ENCODE results near the gene COX6B2.

The COX6B2 gene

DNA sequence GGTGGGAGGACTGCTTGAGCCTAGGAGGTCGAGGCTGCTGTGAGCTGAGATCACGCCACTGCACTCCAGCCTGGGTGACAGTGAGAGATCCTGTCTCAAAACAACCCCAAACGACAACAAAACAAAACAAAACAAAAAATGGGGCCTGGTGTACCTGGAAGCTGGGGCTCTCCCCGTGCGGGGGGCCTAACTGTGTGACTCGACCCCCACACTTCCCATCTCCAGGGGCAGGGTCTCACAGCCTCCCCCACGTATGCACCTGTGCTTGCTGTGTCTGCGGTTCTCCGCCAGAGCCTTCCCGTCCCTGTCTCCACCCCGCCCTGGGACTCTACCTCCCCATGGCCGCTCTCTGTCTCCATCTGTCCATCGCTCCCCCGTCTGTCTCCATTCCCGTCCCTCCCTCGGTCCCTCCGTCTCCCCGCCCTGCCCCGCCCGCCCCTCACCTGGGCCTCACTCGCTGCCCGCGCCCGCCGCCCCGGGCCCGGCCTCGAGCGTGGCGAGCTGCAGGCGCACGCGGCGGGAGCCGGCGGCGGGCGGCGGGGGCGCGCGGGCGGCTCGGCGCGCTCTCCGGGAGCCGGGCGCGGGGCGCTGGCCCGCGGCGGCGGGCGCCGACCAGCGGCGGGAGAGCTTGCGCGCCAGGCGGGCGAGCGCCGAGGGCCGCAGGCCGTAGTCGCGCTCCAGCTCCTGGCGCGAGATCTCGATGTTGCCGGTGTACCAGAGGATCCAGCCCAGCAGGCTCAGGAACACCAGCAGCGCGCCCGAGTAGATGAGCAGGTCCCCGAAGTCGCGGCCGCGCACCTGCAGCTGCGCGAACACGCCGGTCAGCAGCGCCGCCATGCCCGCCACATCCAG lies 29.0 kb upstream of the COX6B2 start:
- DNase-seq (ENCODE audit: low spot score), result peak; percentile 67

DNA sequence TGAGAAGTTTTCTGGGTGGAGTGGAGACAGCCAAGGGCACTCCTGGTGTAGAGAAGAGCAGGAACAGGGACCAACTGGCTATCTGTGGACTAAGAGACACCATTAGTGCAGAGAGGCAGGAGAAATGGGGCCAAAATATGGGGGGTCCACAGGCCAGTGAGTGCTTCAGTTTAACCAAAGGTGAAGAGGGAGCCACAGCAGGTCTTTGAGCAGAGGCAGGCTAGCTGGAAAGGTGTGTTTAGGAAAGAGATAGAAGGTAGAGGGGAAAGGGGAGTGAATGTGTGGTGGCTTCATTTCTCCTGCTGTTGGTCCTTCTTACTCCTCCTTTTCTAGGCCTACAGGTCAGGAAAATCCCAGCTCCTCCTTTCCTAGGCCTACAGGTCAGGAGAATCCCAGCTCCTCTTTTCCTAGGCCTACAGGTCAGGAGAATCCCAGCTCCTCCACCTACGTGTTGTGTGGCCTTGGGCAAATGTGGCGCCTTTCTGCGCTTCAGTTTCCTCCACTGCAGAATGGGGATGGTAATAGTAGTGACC lies 28.1 kb upstream of the COX6B2 start:
- DNase-seq (ENCODE audit: low spot score), result no peak

DNA sequence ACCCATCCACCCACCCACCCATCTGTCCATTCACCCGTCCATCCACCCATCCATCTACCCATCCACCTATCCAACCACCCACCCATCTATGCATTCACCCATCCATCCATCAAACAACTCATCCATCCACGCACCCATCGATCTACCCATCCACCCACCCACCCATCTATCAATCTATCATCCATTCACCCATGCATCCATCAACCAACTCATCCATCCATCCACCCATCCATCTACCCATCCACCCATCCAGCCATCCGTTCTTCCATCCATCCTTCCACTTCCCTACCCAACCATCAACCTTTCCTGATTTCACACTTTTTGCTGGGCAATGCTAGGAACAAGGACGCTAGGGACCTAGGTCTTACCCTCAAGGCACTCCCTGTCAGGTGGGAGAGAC lies 27.5 kb upstream of the COX6B2 start:
- no peak for DNase-seq (ENCODE audit: low spot score)

DNA sequence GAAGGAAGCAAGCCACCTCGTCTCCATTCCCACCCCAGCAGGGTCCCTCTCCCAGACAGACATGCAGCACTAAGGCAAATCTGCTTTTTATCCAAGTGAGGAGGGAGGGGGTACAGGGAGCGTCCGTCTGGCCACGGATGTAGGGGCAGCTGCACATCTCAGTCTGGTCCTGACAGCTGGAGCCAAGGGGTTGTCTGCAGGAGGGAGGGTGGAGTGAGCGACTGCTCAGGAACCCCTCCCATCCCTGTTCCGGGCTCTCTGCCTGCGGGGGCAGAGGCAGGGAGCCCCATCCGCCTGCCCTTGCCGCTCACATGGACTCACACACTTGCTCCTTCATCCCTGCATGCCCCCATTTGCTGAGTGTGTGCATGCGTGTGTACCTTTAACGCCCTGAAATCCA lies 24.7 kb upstream of the COX6B2 start:
- DNase-seq (ENCODE audit: low spot score), result no peak

DNA sequence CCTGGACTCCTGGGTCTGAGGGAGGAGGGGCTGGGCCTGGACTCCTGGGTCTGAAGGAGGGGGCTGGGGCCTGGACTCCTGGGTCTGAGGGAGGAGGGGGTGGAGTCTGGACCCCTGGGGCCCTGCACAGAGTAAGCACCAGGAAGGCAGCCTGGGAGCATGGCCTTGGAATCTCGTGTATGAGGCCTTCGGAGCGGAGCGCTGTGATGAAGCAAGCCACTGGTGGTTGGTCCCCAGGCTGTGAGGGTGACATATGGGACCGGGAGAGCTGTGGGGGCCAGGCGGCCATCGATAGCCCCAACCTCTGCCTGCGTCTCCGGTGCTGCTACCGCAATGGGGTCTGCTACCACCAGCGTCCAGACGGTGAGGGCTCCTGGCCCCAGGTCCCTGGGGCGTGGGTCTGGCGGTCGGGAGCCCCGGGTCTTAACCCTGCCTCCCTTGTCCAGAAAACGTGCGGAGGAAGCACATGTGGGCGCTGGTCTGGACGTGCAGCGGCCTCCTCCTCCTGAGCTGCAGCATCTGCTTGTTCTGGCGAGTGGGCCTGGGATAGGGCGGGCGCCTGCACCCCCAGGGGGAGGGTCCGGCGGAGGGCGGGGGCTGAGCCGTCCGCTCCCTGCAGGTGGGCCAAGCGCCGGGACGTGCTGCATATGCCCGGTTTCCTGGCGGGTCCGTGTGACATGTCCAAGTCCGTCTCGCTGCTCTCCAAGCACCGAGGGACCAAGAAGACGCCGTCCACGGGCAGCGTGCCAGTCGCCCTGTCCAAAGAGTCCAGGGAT lies 23.0 kb upstream of the COX6B2 start:
- no peak for DNase-seq (ENCODE audit: low spot score)

DNA sequence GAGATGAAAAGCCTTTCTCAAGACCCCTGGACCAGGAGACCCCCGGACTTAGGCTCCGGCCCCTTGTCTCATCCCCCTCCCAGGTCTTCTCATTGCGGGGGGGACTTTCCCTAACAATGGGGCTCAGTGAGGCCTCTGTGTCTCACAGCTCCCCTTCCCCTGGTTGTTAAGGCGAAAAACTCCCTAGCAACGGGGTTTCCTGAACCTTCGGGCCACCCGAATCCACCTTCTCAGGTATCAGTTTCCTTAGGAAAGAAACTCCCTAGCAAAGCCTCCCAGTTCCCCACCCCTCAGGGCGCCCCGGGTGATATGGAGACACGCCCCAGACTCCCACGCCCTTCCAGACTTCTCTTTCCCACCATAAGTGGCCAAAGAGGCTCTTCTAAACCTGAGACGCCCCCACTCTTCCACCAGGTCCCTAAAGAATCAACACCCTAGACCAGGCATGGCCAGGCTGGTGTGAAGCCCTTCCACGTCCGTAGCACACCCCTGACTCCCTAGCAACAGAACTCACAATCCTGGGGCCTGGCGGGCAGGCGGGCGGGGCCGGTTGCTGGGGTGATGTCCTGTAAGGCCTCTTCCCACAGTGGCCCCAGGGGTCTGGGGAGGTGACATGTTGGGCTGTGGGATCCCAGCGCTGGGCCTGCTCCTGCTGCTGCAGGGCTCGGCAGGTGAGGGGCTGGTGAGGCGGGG lies 21.9 kb upstream of the COX6B2 start, which contains the start of gene TMEM190:
TMEM190 (plus strand) TSS at position 586 of the 693 bp plus-strand sequence; CDS start at position 614, 28 bp downstream.
- DNase-seq (ENCODE audit: low spot score), result no peak

DNA sequence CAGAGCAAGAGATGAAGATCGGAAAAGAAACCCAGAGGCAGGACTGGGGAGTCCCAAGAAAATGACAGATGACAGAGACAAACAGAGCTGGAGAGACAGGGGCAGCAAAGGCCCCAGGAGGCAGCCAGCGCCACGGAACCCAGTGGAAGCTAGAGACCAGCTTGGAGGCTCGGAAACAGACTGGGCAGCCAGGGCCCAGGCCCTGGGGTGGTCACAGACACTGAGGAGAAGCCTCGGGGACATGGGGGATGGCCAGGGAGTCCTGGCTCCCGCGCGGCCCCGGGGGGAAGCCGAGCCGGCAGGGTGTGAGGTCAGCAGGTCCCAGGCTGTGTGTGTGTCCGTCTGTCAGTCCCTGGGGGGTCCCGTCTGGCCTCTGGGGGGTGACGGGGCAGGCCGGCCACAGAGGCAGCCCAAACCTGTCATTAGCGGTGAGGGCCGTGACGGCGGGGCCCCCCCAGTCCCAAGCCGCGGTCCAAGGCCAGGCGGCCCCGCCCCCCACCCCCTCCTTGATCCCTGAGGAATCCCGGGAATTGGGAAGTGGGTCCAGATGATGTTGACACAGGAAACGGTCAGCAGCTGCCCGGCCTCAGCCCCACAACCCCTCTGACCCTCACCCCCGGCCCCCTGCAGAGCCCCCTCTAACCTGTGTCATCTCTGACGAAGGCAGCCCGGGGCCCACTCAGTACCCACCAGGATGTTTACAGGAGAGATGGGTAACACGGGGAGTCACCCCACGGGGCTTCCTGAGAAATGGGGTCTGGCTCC lies 19.7 kb upstream of the COX6B2 start:
- no peak for DNase-seq (ENCODE audit: low spot score)

DNA sequence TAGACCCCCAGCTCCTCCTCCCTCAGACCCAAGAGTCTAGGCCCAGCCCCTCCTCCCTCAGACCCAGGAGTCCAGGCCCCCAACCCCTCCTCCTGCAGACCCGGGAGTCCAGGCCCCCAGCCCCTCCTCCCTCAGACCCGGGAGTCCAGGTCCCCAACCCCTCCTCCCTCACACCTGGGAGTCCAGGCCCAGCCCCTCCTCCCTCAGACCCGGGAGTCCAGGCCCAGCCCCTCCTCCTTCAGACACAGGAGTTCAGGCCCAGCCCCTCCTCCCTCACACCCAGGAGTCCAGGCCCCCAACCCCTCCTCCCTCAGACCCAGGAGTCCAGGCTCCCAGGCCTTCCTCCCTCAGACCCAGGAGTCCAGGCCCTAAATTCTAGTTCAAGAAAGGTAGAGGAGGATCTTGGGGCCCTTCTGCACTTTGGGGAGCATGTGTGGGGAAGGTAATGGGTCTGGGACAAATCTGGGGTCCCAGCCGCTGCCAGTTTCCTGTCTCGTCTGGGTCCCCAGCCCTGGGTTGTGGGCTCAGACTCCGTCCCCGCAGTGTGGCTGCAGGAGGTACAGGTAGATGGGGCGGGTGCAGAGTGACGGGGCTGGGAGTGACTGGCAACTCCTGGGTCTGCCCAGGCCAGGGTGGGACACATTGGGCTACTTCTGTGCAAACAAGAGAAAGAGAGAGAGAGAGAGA lies 18.9 kb upstream of the COX6B2 start:
- DNase-seq (ENCODE audit: low spot score), result no peak

DNA sequence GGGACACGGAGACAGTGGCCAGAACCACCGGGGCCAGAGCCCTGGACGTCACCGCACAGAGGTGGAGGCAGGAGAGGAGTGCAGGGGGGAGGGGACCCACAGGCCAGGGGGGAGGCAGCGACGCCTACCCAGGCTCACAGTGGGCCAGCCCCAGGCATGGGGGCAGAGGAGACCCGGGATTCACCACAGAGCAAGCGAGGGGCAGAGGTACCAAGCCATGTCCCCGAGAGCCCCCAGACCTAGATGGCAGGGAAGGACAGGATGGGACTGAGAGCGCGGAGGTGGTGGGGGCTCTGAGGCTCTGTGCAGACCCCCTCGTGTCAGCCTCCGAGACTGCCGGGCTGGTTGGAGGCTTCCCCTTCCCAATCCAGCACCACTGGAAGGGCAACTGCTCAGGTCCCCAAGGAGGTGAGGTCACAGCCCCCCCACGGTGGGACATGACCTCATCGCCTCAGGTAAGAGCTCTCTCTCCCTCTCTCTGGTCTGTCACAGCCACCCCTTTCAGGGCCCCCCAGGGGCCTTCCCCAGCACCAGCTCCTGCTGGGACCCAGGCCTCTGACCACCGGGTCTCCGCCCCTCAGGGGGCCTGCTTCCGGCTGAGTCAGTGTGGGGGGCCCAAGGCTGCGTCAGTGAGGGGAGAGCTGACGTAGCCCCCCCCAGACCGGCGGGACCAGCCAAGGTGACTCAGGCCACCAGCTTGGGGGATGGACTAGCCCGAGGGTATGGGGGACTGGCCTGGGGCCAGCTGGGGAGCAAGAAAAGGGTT lies 18.0 kb upstream of the COX6B2 start:
- DNase-seq (ENCODE audit: low spot score), result no peak

DNA sequence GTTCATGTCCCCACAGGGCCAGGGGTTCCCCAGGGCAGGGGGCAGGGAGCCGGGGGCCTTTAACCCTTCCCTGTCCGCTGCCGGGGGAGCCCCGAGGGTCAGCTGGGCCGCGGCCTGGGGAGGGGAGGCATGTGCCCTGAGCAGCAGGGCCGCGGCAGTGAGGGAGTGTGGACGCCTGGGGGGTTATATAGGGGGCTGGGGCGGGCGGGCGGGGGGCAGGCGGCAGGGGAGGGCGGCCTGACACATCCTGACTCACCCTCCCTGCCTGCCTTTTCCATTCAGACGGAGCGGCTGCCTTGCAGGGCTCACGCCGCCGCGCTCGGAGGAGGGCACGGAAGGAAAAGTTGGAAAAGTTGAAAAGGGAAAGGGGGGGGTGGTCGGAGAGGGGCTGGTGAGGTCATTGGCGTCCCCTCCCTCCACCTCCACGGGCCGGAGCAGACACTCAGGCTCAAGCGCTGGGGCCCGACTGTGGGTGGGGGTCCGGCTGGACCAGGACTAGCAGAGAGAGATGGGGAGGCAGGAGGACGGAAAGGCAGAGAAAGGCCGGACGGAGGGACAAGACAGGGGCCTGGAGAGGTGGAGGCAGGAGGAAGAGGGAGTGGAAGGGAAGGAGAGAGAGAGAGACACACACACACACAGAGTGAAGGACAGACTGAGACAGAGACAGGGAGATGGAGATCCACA lies 15.9 kb upstream of the COX6B2 start, which contains the start of gene IL11:
IL11 (minus strand) TSS at position 159 of the 684 bp plus-strand sequence; CDS start at position 6, 153 bp downstream.
- DNase-seq (ENCODE audit: low spot score), result no peak

DNA sequence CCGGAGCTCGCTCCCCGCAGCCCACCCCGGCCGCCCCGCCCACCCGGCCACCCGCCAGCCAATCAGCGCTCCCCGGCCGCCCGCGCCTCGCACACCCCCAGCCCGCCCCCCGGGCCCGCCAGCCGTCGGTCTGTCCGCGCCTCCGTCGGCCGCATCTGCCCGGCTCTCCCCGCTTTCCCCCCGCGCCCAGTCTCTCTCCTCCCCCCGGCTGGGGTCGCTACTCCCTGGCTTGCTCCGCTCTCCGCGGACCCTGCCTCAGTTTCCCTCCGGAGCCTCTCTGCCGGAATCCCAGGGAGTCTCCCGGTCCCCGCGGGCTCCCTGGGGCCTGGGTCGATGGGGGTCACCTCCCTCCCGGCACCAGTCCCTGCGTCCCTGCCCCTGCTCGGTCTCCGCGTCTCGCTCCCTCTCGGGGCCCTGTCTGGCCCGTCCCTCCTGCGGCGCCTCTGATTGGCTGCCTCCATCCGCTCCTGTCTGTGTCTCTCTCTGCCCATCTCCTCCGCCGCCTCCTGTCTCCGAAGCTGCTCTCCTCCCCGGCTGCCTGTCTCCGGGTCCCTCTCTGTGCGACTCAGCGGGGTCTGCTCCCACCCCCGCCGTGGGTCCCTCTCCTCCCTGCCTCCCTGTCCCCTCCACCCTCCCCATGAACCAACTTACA lies 15.3 kb upstream of the COX6B2 start:
- DNase-seq (ENCODE audit: low spot score), result peak; percentile 45

DNA sequence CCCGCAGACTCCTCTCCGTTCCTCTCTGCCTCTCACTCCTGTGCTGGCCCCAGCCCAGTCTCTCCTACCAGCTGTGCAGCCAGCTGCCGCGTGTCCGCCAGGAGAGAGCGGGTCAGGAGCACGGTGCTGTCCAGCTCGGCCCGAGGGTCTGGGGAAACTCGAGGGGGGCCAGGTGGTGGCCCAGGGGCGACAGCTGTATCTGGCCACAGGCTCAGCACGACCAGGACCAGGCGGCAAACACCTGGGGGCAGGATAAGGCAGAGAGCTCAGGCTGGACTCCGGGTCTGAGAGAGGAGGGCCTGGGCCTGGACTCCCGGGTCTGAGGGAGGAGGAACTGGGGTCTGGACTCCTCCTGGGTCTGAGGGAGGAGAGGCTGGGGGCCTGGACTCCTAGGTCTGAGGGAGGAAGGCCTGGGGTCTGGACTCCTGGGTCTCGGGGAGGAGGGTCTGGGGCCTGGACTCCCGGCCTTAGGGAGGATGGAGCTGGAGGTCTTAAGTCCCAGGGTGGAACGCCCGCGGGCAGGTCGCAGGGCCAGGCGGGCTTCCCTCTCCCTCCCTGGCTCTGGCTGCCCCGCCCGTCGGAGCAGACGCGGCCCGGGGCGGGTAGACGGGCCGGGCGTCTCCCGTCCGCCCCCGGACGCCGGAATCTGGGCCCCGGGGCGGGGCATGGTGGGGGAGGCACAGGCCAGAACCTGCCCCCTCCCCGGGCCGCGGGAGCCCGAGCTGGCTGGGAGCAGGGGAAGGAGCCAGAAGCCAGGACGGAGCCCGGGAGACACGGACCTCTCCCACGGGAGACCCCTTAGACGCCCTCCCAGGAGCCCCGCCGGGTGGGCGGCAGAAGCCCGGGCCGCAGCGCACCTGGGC lies 14.4 kb upstream of the COX6B2 start:
- DNase-seq (ENCODE audit: low spot score), result no peak

DNA sequence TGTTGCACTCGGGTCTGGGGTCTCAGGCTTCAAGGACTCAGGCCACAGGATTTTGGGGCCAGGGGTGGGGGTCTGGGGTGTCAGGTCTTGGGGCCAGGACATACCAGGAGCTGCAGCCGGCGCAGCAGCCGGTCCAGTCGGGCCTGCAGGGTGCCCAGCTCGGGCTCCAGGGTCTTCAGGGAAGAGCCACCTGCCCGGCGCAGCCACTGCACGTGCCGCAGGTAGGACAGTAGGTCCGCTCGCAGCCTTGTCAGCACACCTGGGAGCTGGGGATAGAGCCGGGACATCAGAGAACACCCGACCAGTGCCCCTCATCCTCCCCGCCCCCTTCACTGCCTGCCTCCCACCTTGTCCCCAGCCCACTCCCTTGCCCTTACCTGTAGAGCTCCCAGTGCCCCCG lies 13.6 kb upstream of the COX6B2 start:
- no peak for DNase-seq (ENCODE audit: low spot score)

DNA sequence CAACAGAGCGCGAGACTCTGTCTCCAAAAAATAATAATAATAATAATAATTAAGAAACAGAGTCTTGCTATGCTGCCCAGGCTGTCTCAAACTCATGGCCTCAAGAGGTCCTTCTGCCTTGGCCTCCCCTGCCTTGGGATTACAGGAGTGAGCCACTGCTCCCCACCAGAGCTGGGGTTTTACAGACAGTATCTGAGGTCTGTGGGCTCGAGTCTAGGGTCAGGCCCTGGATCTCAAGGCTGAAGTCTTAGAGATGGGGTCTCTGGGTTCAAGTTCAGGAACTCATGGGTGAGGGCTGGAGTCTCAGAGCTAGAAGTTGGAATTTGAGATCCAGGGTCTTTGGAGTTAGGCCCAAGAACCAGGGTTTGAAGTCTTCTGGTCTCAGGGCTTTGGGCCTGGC lies 12.3 kb upstream of the COX6B2 start:
- DNase-seq (ENCODE audit: low spot score), result no peak

DNA sequence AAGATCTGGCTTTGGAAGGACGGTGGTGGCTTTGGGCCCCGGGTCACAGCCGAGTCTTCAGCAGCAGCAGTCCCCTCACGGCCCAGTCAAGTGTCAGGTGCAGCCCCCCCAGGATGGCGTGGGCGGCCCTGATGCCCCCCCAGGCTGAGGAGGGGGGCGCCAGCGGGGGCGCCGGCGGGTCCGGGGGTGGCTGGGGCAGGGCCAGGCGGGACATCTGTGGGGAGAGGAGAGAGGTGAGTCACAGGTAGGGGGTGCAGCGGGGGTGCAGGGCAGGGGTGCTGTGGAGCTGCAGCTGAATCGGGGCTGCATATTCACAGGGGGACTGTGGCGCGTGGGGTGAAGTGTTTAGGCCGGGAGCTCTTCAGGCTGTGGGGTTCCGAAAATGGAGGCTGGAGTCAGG lies 11.4 kb upstream of the COX6B2 start:
- no peak for DNase-seq (ENCODE audit: low spot score)

DNA sequence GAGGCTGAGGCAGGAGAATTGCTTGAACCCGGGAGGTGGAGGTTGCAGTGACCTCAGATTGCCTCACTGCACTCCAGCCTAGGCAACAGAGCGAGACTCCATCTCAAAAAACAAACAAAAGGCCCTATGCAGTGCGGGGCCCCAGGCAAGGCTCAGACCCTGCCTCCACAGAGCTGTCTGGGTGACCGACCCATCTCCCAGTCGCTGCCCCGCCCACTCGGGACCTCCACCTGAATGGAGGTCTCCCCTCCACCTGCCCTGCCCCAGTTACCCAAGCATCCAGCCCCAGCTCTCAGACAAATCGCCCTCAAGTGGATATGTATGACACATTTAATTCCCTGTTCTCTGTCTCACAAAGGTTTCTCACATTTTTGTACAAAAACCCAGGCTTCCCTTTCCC lies 10.7 kb upstream of the COX6B2 start:
- DNase-seq (ENCODE audit: low spot score), result no peak

DNA sequence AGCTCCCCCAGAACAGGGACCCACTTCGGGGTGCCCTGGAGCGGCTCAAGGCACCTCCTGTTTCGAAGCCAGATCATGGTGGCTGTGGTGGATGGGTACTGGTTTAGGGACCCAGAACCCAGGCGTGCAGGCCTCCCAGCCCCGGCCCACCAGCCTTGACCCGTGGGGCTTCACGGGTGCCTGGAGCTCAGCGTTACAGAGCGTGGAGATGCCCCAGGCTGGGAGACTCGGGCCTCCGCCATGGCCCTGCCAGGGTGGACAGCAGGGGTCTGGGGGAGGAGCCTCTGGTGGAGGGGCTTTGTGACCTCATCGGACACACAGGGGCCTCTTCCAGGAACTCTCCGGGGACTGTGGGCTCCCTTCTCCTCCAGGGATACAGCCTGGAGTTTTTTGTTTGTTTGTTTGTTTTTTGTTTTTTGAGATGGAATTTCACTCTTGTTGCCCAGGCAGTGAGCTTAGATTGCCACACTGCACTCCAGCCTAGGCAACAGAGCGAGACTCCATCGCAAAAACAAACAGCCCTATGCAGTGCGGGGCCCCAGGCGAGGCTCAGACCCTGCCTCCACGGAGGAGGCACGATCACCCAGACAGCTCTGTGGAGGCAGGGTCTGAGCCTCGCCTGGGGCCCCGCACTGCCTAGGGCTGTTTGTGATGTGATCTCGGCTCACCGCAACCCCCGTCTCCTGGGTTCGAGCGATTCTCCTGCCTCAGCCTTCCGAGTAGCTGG lies 8.6 kb upstream of the COX6B2 start, which contains the start of gene GARIN5B:
GARIN5B (minus strand) TSS at position 271 of the 727 bp plus-strand sequence; CDS start at position 77, 194 bp downstream.
- DNase-seq (ENCODE audit: low spot score), result no peak
